HG03378 (cell line): ENCODE results near the gene CTRB1.

Source experiments
- ATAC-seq: cut with Tn5 transposase; IDR thresholded peaks from one replicate; pipeline ENCODE4 v1.9.1; 2021; ENCODE audit warnings: mild to moderate bottlenecking, moderate library complexity; ENCODE audit not compliant: unreplicated experiment

Gene CTRB1

GRCh38 chr16:75252946-75253911, 34.4 kb downstream of the CTRB1 start:
- no peak for ATAC-seq

GRCh38 chr16:75254359-75254837, 35.6 kb downstream of the CTRB1 start:
- ATAC-seq: no peak

GRCh38 chr16:75256059-75256571, 37.3 kb downstream of the CTRB1 start:
- ATAC-seq: no peak

GRCh38 chr16:75256696-75257343, 38.0 kb downstream of the CTRB1 start:
- no peak for ATAC-seq

GRCh38 chr16:75257886-75258806, 39.4 kb downstream of the CTRB1 start:
- no peak for ATAC-seq

GRCh38 chr16:75258807-75259141, 40.0 kb downstream of the CTRB1 start:
- no peak for ATAC-seq

- ATAC-seq: no peak
Measured at GRCh38 chr16:75260851-75261589, 42.2 kb downstream of the CTRB1 start.

GRCh38 chr16:75261590-75262078, 42.8 kb downstream of the CTRB1 start:
- ATAC-seq: no peak

- no peak for ATAC-seq
Measured at GRCh38 chr16:75262104-75262799, 43.5 kb downstream of the CTRB1 start.

- no peak for ATAC-seq
Measured at GRCh38 chr16:75262800-75263127, 44.0 kb downstream of the CTRB1 start.

GRCh38 chr16:75263291-75263962, 44.6 kb downstream of the CTRB1 start:
- ATAC-seq: no peak

GRCh38 chr16:75263963-75264445, 45.2 kb downstream of the CTRB1 start:
- no peak for ATAC-seq

- ATAC-seq: no peak
Measured at GRCh38 chr16:75264457-75264998, 45.7 kb downstream of the CTRB1 start.

- ATAC-seq: no peak
Measured at GRCh38 chr16:75264999-75265910, 46.5 kb downstream of the CTRB1 start.

GRCh38 chr16:75265911-75266701, 47.3 kb downstream of the CTRB1 start:
- no peak for ATAC-seq

GRCh38 chr16:75266738-75267630, 48.2 kb downstream of the CTRB1 start:
- no peak for ATAC-seq
